Right ventricle myocardium superior (tissue), 1 donor: ENCODE data around the gene TPST1. TPM values are rescaled to one million over a fixed set of nuclear protein-coding genes. Genes with fewer than 3 reads are reported as not detected.
"Not testable (repeated sequence)": the region's sequence is repeated elsewhere in the genome, so short reads cannot be mapped to it uniquely, and the experiment has no call there.

ENCODE experiments used
- ATAC-seq: fragments of 200-7000 bp; cut with Tn5 transposase; one replicate; pipeline ENCODE4 v1.9.1; 2020; ENCODE audit warnings: mild to moderate bottlenecking; ENCODE audit not compliant: poor library complexity
- DNase-seq: peaks from one replicate; pipeline ENCODE4 v3.0.0-alpha.2; 2020
- intact Hi-C: fragments of 100-400 bp; cut with DNase I; formaldehyde crosslinking; loops from one replicate; pipeline ENCODE4 v1.11.2; 2022
- total RNA-seq: library from RNA; stranded (reverse); fragmentation: NEBNext Ultra II Directional; extraction: Animal tissue kit (Norgen Biotek cat#: 25700); gene quantifications from one replicate; pipeline ENCODE4 v1.2.1, GENCODE V29; 2021
- donor health status: DM: no; HTN: yes; CAD: no; lungs with severe emphysema.

TPST1 gene
- total RNA-seq, 1 donor from 2014 or later: 5.1 TPM

GRCh38 chr7:66396052-66396451 is 190.9 kb downstream of the TPST1 start:
- intact Hi-C loops, DNase-seq, ATAC-seq: not testable (repeated sequence)

DNA sequence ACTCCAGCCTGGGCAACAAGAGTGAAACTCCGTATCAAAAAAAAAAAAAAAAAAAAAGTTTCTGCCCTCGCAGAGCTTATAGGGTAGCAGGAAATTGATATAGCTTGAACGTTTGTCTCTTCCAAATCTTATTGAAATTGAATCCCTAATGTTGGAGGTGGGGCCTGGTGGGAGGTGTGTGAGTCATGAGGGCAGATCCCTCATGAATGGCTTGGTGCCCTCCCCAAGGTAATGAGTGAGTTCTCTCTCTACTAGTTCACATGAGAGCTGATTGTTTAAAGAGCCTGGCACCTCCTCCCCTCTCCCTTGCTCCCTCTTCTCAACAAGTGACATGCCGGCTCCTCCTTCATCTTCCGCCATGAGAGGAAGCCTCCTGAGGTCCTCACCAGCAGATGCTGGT is 193.7 kb downstream of the TPST1 start:
- ATAC-seq, DNase-seq, intact Hi-C loops: not testable (repeated sequence)

DNA sequence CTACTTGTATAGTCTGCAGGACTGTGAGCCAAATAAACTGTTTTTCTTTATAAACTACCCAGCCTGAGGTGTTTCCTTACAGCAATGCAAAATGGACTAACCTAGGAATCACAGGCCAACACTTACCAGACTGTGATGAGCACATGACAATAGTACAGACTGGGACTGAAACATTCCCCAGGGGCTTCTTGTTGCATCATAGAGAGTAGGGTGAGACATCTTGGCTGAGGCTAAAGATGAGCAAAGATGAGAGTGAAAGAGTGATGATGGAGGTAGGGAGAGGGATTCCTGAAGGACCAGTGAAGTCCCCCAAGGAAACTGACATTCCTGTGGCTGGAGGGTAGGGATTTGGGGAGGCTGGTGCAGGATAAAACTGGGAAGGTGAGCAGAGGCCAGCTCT is 194.4 kb downstream of the TPST1 start:
- intact Hi-C loops: no loop called here
- ATAC-seq: no peak

DNA sequence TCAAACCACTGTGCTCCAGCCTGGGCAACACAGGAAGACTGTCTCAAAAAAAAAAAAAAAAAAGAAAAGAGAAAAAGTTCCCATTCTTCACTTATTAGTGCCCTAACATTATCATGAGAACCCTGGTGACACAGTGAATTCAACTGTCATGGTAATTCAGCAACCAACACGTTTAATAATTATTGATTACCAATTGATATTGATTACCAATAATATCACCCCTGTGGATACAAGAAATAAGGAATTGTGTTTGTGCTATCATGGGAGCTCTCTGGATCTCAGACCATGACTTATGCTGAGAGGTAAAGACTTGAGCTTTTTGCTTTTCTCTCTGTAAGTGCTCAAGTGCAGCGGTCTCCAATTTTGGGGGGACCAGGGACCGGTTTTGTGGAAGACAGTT is 195.3 kb downstream of the TPST1 start:
- intact Hi-C loops: no loop called here
- no peak for DNase-seq
- ATAC-seq: no peak

More for the DNA sequence above, 194.4 kb downstream of the TPST1 start:
- no peak for DNase-seq

DNA sequence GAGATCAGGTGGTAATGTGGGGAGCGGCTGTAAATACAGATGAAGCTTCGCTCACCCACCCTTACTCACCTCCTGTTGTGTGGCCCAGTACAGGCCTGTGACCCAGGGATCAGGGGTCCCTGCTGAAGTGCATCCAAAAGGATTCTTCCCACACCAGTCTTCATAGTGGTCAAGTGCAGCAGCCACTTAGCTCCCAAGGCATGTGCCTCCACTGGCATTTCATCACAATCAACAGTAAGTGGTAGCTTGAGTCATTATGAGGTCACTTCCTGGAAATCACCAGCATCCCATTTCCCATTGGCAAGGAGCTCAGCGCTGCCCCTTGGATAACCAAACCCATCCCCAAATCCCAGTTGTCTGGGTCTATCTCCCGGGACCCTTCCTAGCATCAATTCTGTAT is 196.0 kb downstream of the TPST1 start:
- ATAC-seq, intact Hi-C loops, DNase-seq: not testable (repeated sequence)

DNA sequence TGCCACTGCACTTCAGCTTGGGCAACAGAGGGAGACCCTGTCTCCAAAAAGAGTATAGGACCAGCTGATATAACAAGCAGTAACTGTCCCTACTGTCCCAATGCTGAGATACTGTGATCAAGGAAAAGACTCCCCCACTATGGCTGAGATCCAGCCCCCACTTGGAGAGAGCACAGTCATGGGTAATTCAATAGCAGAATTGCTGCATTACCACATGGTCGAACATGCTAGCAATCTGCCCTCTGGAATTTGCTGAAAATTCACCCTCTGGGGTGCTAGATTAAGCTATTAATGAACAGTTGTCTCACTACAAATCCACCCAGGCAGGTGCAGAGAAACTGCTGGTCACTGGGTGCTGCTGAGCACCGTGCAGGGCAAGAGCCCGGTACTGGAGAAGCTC is 196.8 kb downstream of the TPST1 start:
- ATAC-seq, intact Hi-C loops, DNase-seq: not testable (repeated sequence)

DNA sequence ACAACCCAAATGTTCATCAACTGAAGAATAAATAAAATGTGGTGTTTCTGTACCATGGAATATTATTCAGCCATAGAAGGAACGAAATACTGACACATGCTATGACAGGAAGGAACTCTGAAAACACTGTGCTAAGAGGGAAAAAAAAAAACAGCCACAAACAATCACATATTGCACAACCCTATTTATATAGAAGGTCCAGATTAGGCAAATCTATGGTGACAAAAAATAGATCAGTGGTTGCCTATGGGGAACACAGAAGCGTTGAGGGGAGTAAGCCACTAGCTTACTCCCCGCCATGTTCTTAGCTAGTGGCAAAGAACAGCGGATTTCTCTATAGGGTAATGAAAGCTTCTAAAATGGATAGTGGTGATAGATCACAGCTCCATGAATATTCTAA is 198.4 kb downstream of the TPST1 start:
- no peak for ATAC-seq
- intact Hi-C loops: no loop called here
- no peak for DNase-seq

DNA sequence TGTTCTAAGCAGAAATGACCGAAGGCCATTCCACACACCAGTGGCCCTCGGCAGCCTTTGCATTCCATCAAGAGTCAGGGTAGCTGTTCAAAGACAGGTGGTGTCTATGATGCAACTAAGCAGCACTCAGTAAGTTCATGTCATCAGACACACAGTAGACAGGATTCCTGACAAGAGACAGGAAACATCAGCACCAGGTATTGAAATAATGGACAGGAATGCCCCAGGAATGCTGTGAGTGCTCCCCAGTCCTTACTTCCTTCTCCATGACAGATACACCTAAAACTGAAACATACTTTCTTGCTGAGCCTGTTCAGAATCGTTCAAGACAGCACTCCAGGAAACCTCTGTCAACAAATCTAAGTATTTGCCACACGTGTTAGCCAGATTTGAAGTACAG is 204.4 kb downstream of the TPST1 start:
- intact Hi-C loops: no loop called here
- ATAC-seq (no peak), DNase-seq (no peak)

Other genes starting within 250 kb of the TPST1 start
- 16.1 TPM for gene GUSB, start 223.1 kb upstream of the TPST1 start, total RNA-seq
- 8.8 TPM for gene ASL, start 129.5 kb upstream of the TPST1 start, total RNA-seq
- 22.3 TPM for gene CRCP, start 90.5 kb upstream of the TPST1 start, total RNA-seq